ENCODE results near the gene ARFGAP2. TPM values are rescaled to one million over a fixed set of nuclear protein-coding genes. Genes with fewer than 3 reads are reported as not detected.

Gene ARFGAP2
- total and polyA plus RNA-seq, 4 donors: 51.2 to 140 (median 94.1) TPM

GRCh38 chr11:47161134-47161854, 15.4 kb downstream of the ARFGAP2 start:
- no peak overlapping the region for H3K27ac ChIP-seq (ENCODE audit: low read depth in 1 of 2, low read length in 1 of 2)
- 52 to 58% methylated on average over 14 of the region's 14 CpGs for WGBS, 2 donors
- peaks cover 6 to 34% (median 15%) of the 10 kb centered on the region in 4 donors for H3K36me3 ChIP-seq (ENCODE audit: control insufficient read depth in 4 of 4, insufficient read depth in 4 of 4, low read length in 4 of 4)
- no peaks in the 10 kb centered on the region for H3K27me3 ChIP-seq (ENCODE audit: control insufficient read depth in 3 of 3, insufficient read depth in 3 of 3, low read length in 2 of 3)
- no peaks in the 10 kb centered on the region for H3K9me3 ChIP-seq (ENCODE audit: control insufficient read depth in 4 of 4, insufficient read depth in 3 of 4, low read length in 3 of 4)
- TF ChIP-seq CTCF (IDR thresholded peaks at IDR 0.05; ENCODE audit: control extremely low read depth, extremely low read depth): peak; percentile 43
- no peak overlapping the region for H3K9ac ChIP-seq (ENCODE audit: insufficient read depth in 1 of 2, low read length in 2 of 2)
- H3K4me1 ChIP-seq (ENCODE audit: control insufficient read depth in 5 of 5, insufficient read depth in 5 of 5, low read length in 5 of 5): peaks cover 0 to 15% (median 3%) of the 10 kb centered on the region in 5 donors
- DNase-seq (peak; percentile 79 to 83 (median 80)), ATAC-seq (ENCODE audit: insufficient read depth, low FRiP score) (peak; percentile 86)
- H3K4me3 ChIP-seq: no peak overlapping the region

GRCh38 chr11:47160753-47161133, 15.9 kb downstream of the ARFGAP2 start:
- peaks cover 0 to 20% (median 3%) of the 10 kb centered on the region in 5 donors for H3K4me1 ChIP-seq (ENCODE audit: control insufficient read depth in 5 of 5, insufficient read depth in 5 of 5, low read length in 5 of 5)
- H3K36me3 ChIP-seq (ENCODE audit: control insufficient read depth in 4 of 4, insufficient read depth in 4 of 4, low read length in 4 of 4): peaks cover 5 to 28% (median 11%) of the 10 kb centered on the region in 4 donors
- H3K27ac ChIP-seq (ENCODE audit: low read depth in 1 of 2, low read length in 1 of 2): no peak overlapping the region
- H3K9ac ChIP-seq (ENCODE audit: insufficient read depth in 1 of 2, low read length in 2 of 2): no peak overlapping the region
- 93% methylated on average over 5 of the region's 5 CpGs for WGBS, 2 donors
- no peak for TF ChIP-seq CTCF (IDR thresholded peaks at IDR 0.05; ENCODE audit: control extremely low read depth, extremely low read depth)
- DNase-seq: no peak
- no peak overlapping the region for H3K4me3 ChIP-seq
- ATAC-seq (ENCODE audit: insufficient read depth, low FRiP score): no peak
- no peaks in the 10 kb centered on the region for H3K27me3 ChIP-seq (ENCODE audit: control insufficient read depth in 3 of 3, insufficient read depth in 3 of 3, low read length in 2 of 3)
- no peaks in the 10 kb centered on the region for H3K9me3 ChIP-seq (ENCODE audit: control insufficient read depth in 4 of 4, insufficient read depth in 3 of 4, low read length in 3 of 4)

GRCh38 chr11:47158242-47158641, 18.4 kb downstream of the ARFGAP2 start:
- ATAC-seq (ENCODE audit: insufficient read depth, low FRiP score) (no peak), DNase-seq (no peak)
- no peak overlapping the region for H3K4me3 ChIP-seq
- H3K4me1 ChIP-seq (ENCODE audit: control insufficient read depth in 5 of 5, insufficient read depth in 5 of 5, low read length in 5 of 5): peaks cover 0 to 36% (median 3%) of the 10 kb centered on the region in 5 donors
- no peak for TF ChIP-seq CTCF (IDR thresholded peaks at IDR 0.05; ENCODE audit: control extremely low read depth, extremely low read depth)
- H3K36me3 ChIP-seq (ENCODE audit: control insufficient read depth in 4 of 4, insufficient read depth in 4 of 4, low read length in 4 of 4): peaks cover 0 to 8% (median 1%) of the 10 kb centered on the region in 4 donors
- H3K9ac ChIP-seq (ENCODE audit: insufficient read depth in 1 of 2, low read length in 2 of 2): no peak overlapping the region
- no peaks in the 10 kb centered on the region for H3K27me3 ChIP-seq (ENCODE audit: control insufficient read depth in 3 of 3, insufficient read depth in 3 of 3, low read length in 2 of 3)
- 67 to 75% methylated on average over 5 of the region's 5 CpGs for WGBS, 2 donors
- no peaks in the 10 kb centered on the region for H3K9me3 ChIP-seq (ENCODE audit: control insufficient read depth in 4 of 4, insufficient read depth in 3 of 4, low read length in 3 of 4)
- no peak overlapping the region for H3K27ac ChIP-seq (ENCODE audit: low read depth in 1 of 2, low read length in 1 of 2)
